GM11168 (cell line): ENCODE data around the gene TBL1X.

Experiments
- in situ Hi-C: fragments of 300-500 bp; cut with MboI; formaldehyde crosslinking; loops from one replicate; pipeline ENCODE4 v1.12.0; 2022; ENCODE audit warnings: low sequenced_read_pairs; ENCODE audit not compliant: unreplicated experiment

Gene TBL1X

GRCh38 chrX:9610771-9611392 is 146.0 kb downstream of the TBL1X start:
- in situ Hi-C loops, result no loop called here

GRCh38 chrX:9611436-9612145 is 146.7 kb downstream of the TBL1X start:
- in situ Hi-C loops, result no loop called here

- in situ Hi-C loops, result no loop called here
These were observed 147.3 kb downstream of the TBL1X start for GRCh38 chrX:9612146-9612505.

GRCh38 chrX:9614016-9614415 is 149.2 kb downstream of the TBL1X start:
- in situ Hi-C loops, result no loop called here

GRCh38 chrX:9619133-9619532 is 154.3 kb downstream of the TBL1X start:
- in situ Hi-C loops, result no loop called here

GRCh38 chrX:9619581-9619980 is 154.7 kb downstream of the TBL1X start:
- in situ Hi-C loops, result no loop called here

GRCh38 chrX:9622128-9622527 is 157.3 kb downstream of the TBL1X start:
- in situ Hi-C loops, result no loop called here

- in situ Hi-C loops, result no loop called here
These were observed 161.5 kb downstream of the TBL1X start for GRCh38 chrX:9626379-9626778.

- in situ Hi-C loops, result no loop called here
These were observed 163.1 kb downstream of the TBL1X start for GRCh38 chrX:9627922-9628321.

GRCh38 chrX:9628779-9629493 is 164.1 kb downstream of the TBL1X start:
- in situ Hi-C loops, result no loop called here

- in situ Hi-C loops, result no loop called here
These were observed 169.7 kb downstream of the TBL1X start for GRCh38 chrX:9634551-9634950.

- in situ Hi-C loops, result no loop called here
These were observed 170.5 kb downstream of the TBL1X start for GRCh38 chrX:9635368-9635767.

- in situ Hi-C loops, result no loop called here
These were observed 170.9 kb downstream of the TBL1X start for GRCh38 chrX:9635803-9636202.

GRCh38 chrX:9638871-9639270 is 174.0 kb downstream of the TBL1X start:
- in situ Hi-C loops, result no loop called here

- in situ Hi-C loops, result no loop called here
These were observed 177.6 kb downstream of the TBL1X start for GRCh38 chrX:9642270-9642995.

GRCh38 chrX:9643807-9644206 is 178.9 kb downstream of the TBL1X start:
- in situ Hi-C loops, result no loop called here

- in situ Hi-C loops, result no loop called here
These were observed 179.5 kb downstream of the TBL1X start for GRCh38 chrX:9644335-9644734.

GRCh38 chrX:9646471-9647224 is 181.8 kb downstream of the TBL1X start:
- in situ Hi-C loops, result no loop called here

GRCh38 chrX:9647431-9647830 is 182.6 kb downstream of the TBL1X start:
- in situ Hi-C loops, result no loop called here

GRCh38 chrX:9650091-9650490 is 185.2 kb downstream of the TBL1X start:
- in situ Hi-C loops, result no loop called here
